Thyroid gland (tissue), 4 donors: ENCODE data around the gene FAM83F.

Source experiments
- CTCF ChIP-seq, 6 experiments: fragments of 200-600 bp in 3 of 6; fragments of 450-650 bp in 3 of 6; sonication (generic) in 3 of 6; IDR thresholded peaks; one replicate each; pipeline ENCODE4 v1.5.1; 2016 to 2019; ENCODE audit warnings: antibody characterized with exemption in 6 of 6, mild to moderate bottlenecking in 2 of 6, inconsistent platforms in 1 of 6, moderate library complexity in 1 of 6
- POLR2A ChIP-seq, 2 donors: fragments of 450-650 bp; IDR thresholded peaks; one replicate each; pipeline ENCODE4 v1.6.1; 2017; ENCODE audit warnings: antibody characterized with exemption in 2 of 2, mild to moderate bottlenecking in 2 of 2, moderate library complexity in 1 of 2

- no peak for TF ChIP-seq CTCF (IDR thresholded peaks at IDR 0.05)
- no peak for TF ChIP-seq POLR2A (IDR thresholded peaks at IDR 0.05)
Observed at GRCh38 chr22:40077646-40078016, 82.9 kb downstream of the FAM83F start.
